Skeletal muscle satellite cell (primary cell): ENCODE measurements around the gene HCFC1R1.
A peak's percentile ranks its signal among the peaks of the same experiment; 100 is the strongest.

Experiments used
- H3K27me3 ChIP-seq: 2 replicates; pipeline ENCODE4 v1.7.0; 2013; ENCODE audit warnings: low read length; ENCODE audit not compliant: control insufficient read depth, insufficient read depth
- H3K36me3 ChIP-seq: 2 replicates; pipeline ENCODE4 v1.7.0; 2013; ENCODE audit warnings: mild to moderate bottlenecking, control low read depth, low read length; ENCODE audit not compliant: insufficient read depth
- H3K4me1 ChIP-seq: 2 replicates; pipeline ENCODE4 v1.7.0; 2013; ENCODE audit warnings: low read length; ENCODE audit not compliant: control insufficient read depth, insufficient read depth
- H3K4me2 ChIP-seq: 2 replicates; pipeline ENCODE4 v1.7.0; 2013; ENCODE audit warnings: mild to moderate bottlenecking, low read length
- H3K4me3 ChIP-seq: 2 replicates; pipeline ENCODE4 v1.7.0; 2013; ENCODE audit warnings: low read length
- H3K9ac ChIP-seq: 2 replicates; pipeline ENCODE4 v1.7.0; 2013; ENCODE audit warnings: mild to moderate bottlenecking, low read depth, low read length, moderate library complexity
- H3K9me3 ChIP-seq: replicated peaks from 2 replicates; pipeline ENCODE4 v1.7.0; 2013; ENCODE audit warnings: mild to moderate bottlenecking, control low read depth, low read length

HCFC1R1 gene

GRCh38 chr16:3029491-3030221 lies 5.9 kb upstream of the HCFC1R1 start:
- Histone ChIP-seq H3K4me1 (peaks cover 8% of the 10 kb centered on the region), H3K9me3 (no peaks in the 10 kb centered on the region), H3K4me2 (peak overlapping the region; percentile 66), H3K36me3 (peaks cover 9% of the 10 kb centered on the region), H3K27me3 (peaks cover 40% of the 10 kb centered on the region), H3K9ac (no peak overlapping the region), H3K4me3 (peak overlapping the region; percentile 51)

- H3K27me3 ChIP-seq = peaks cover 34% of the 10 kb centered on the region
- peaks cover 9% of the 10 kb centered on the region for H3K36me3 ChIP-seq
- H3K4me3 ChIP-seq = no peak overlapping the region
- peaks cover 8% of the 10 kb centered on the region for H3K4me1 ChIP-seq
- no peaks in the 10 kb centered on the region for H3K9me3 ChIP-seq
- no peak overlapping the region for H3K9ac ChIP-seq
- H3K4me2 ChIP-seq = no peak overlapping the region
Measured at GRCh38 chr16:3028716-3029319, 5.1 kb upstream of the HCFC1R1 start.

- H3K9ac ChIP-seq = no peak overlapping the region
- no peak overlapping the region for H3K4me2 ChIP-seq
- H3K9me3 ChIP-seq = no peaks in the 10 kb centered on the region
- H3K36me3 ChIP-seq = peaks cover 9% of the 10 kb centered on the region
- H3K4me1 ChIP-seq = peaks cover 15% of the 10 kb centered on the region
- H3K27me3 ChIP-seq = peaks cover 27% of the 10 kb centered on the region
- H3K4me3 ChIP-seq = no peak overlapping the region
Measured at GRCh38 chr16:3027983-3028715, 4.4 kb upstream of the HCFC1R1 start.

GRCh38 chr16:3027489-3027795 lies 3.7 kb upstream of the HCFC1R1 start:
- H3K4me3 ChIP-seq = no peak overlapping the region
- no peaks in the 10 kb centered on the region for H3K9me3 ChIP-seq
- peaks cover 20% of the 10 kb centered on the region for H3K27me3 ChIP-seq
- peaks cover 22% of the 10 kb centered on the region for H3K4me1 ChIP-seq
- peaks cover 14% of the 10 kb centered on the region for H3K36me3 ChIP-seq
- H3K4me2 ChIP-seq = no peak overlapping the region
- no peak overlapping the region for H3K9ac ChIP-seq

GRCh38 chr16:3026609-3027488 lies 3.1 kb upstream of the HCFC1R1 start:
- Histone ChIP-seq H3K4me1 (peaks cover 26% of the 10 kb centered on the region), H3K9me3 (no peaks in the 10 kb centered on the region), H3K9ac (no peak overlapping the region), H3K4me2 (no peak overlapping the region), H3K4me3 (no peak overlapping the region), H3K36me3 (peaks cover 18% of the 10 kb centered on the region), H3K27me3 (peaks cover 15% of the 10 kb centered on the region)

- no peak overlapping the region for H3K4me2 ChIP-seq
- no peak overlapping the region for H3K9ac ChIP-seq
- H3K9me3 ChIP-seq = no peaks in the 10 kb centered on the region
- peaks cover 25% of the 10 kb centered on the region for H3K36me3 ChIP-seq
- H3K4me1 ChIP-seq = peaks cover 26% of the 10 kb centered on the region
- peaks cover 15% of the 10 kb centered on the region for H3K27me3 ChIP-seq
- H3K4me3 ChIP-seq = no peak overlapping the region
Measured at GRCh38 chr16:3026003-3026378, 2.2 kb upstream of the HCFC1R1 start.

GRCh38 chr16:3025032-3026002 lies 1.6 kb upstream of the HCFC1R1 start:
- H3K27me3 ChIP-seq = peaks cover 14% of the 10 kb centered on the region
- peaks cover 26% of the 10 kb centered on the region for H3K4me1 ChIP-seq
- H3K4me3 ChIP-seq = no peak overlapping the region
- peaks cover 28% of the 10 kb centered on the region for H3K36me3 ChIP-seq
- no peak overlapping the region for H3K4me2 ChIP-seq
- no peaks in the 10 kb centered on the region for H3K9me3 ChIP-seq
- no peak overlapping the region for H3K9ac ChIP-seq

GRCh38 chr16:3023415-3023668 lies 400 bp downstream of the HCFC1R1 start:
- Histone ChIP-seq H3K9me3 (no peaks in the 10 kb centered on the region), H3K36me3 (peaks cover 29% of the 10 kb centered on the region), H3K4me2 (peak overlapping the region; percentile 96), H3K9ac (peak overlapping the region; percentile 100), H3K4me1 (peaks cover 21% of the 10 kb centered on the region), H3K4me3 (peak overlapping the region; percentile 97), H3K27me3 (no peaks in the 10 kb centered on the region)

GRCh38 chr16:3022684-3023414 lies 893 bp downstream of the HCFC1R1 start:
- peak overlapping the region; percentile 97 for H3K4me3 ChIP-seq
- peaks cover 29% of the 10 kb centered on the region for H3K36me3 ChIP-seq
- peak overlapping the region; percentile 100 for H3K9ac ChIP-seq
- H3K27me3 ChIP-seq = no peaks in the 10 kb centered on the region
- peaks cover 21% of the 10 kb centered on the region for H3K4me1 ChIP-seq
- H3K9me3 ChIP-seq = no peaks in the 10 kb centered on the region
- peak overlapping the region; percentile 96 for H3K4me2 ChIP-seq

- peak overlapping the region; percentile 96 for H3K4me2 ChIP-seq
- H3K4me3 ChIP-seq = peak overlapping the region; percentile 97
- peak overlapping the region; percentile 100 for H3K9ac ChIP-seq
- no peaks in the 10 kb centered on the region for H3K27me3 ChIP-seq
- peaks cover 21% of the 10 kb centered on the region for H3K4me1 ChIP-seq
- peaks cover 29% of the 10 kb centered on the region for H3K36me3 ChIP-seq
- no peaks in the 10 kb centered on the region for H3K9me3 ChIP-seq
Measured at GRCh38 chr16:3022208-3022683, 1.5 kb downstream of the HCFC1R1 start.
